Breast epithelium (tissue), 3 donors: ENCODE data around the gene EFNA3.

ENCODE experiments used
- CTCF ChIP-seq, 3 donors: fragments of 450-650 bp; IDR thresholded peaks; one replicate each; pipeline ENCODE4 v1.5.1; 2016 to 2017; ENCODE audit warnings: antibody characterized with exemption in 3 of 3, mild to moderate bottlenecking in 3 of 3, moderate library complexity in 3 of 3
- POLR2AphosphoS5 ChIP-seq, 3 donors: sonication (generic); formaldehyde crosslinking; IDR thresholded peaks; one replicate each; pipeline ENCODE4 v1.6.1; 2017; ENCODE audit warnings: antibody characterized with exemption in 3 of 3

- TF ChIP-seq POLR2AphosphoS5 (IDR thresholded peaks at IDR 0.05) (no peak), CTCF (IDR thresholded peaks at IDR 0.05) (no peak)
Measured at GRCh38 chr1:155040358-155041093, 38.1 kb upstream of the EFNA3 start.
